ENCODE results near the gene MRPS25.
"Not testable (repeated sequence)": the region's sequence is repeated elsewhere in the genome, so short reads cannot be mapped to it uniquely, and the experiment has no call there.

The MRPS25 gene

GRCh38 chr3:15044326-15044725 lies 20.8 kb downstream of the MRPS25 start:
- in situ Hi-C loops (cut with HindIII; ENCODE audit: low sequenced_read_pairs): no loop called here

GRCh38 chr3:15043408-15044171 lies 21.5 kb downstream of the MRPS25 start:
- in situ Hi-C loops (cut with HindIII; ENCODE audit: low sequenced_read_pairs): no loop called here

- in situ Hi-C loops (cut with HindIII; ENCODE audit: low sequenced_read_pairs): no loop called here
These were observed 22.2 kb downstream of the MRPS25 start for GRCh38 chr3:15042936-15043335.

GRCh38 chr3:15041950-15042349 lies 23.2 kb downstream of the MRPS25 start:
- in situ Hi-C loops (cut with HindIII; ENCODE audit: low sequenced_read_pairs): no loop called here

GRCh38 chr3:15040844-15041243 lies 24.3 kb downstream of the MRPS25 start:
- in situ Hi-C loops (cut with HindIII; ENCODE audit: low sequenced_read_pairs): no loop called here

GRCh38 chr3:15038306-15038705 lies 26.8 kb downstream of the MRPS25 start:
- in situ Hi-C loops (cut with HindIII; ENCODE audit: low sequenced_read_pairs): no loop called here

- in situ Hi-C loops (cut with HindIII; ENCODE audit: low sequenced_read_pairs): no loop called here
These were observed 32.0 kb downstream of the MRPS25 start for GRCh38 chr3:15033103-15033502.

- in situ Hi-C loops (cut with HindIII; ENCODE audit: low sequenced_read_pairs): no loop called here
These were observed 32.5 kb downstream of the MRPS25 start for GRCh38 chr3:15032650-15033049.

GRCh38 chr3:15029625-15030024 lies 35.5 kb downstream of the MRPS25 start:
- in situ Hi-C loops (cut with HindIII; ENCODE audit: low sequenced_read_pairs): no loop called here

- in situ Hi-C loops (cut with HindIII; ENCODE audit: low sequenced_read_pairs): no loop called here
These were observed 41.4 kb downstream of the MRPS25 start for GRCh38 chr3:15023719-15024118.

- in situ Hi-C loops (cut with HindIII; ENCODE audit: low sequenced_read_pairs): no loop called here
These were observed 41.9 kb downstream of the MRPS25 start for GRCh38 chr3:15023249-15023648.

GRCh38 chr3:15017191-15017590 lies 47.9 kb downstream of the MRPS25 start:
- in situ Hi-C loops (cut with HindIII; ENCODE audit: low sequenced_read_pairs): no loop called here

GRCh38 chr3:15015456-15015855 lies 49.7 kb downstream of the MRPS25 start:
- in situ Hi-C loops (cut with HindIII; ENCODE audit: low sequenced_read_pairs): no loop called here

GRCh38 chr3:15014606-15015328 lies 50.3 kb downstream of the MRPS25 start:
- in situ Hi-C loops (cut with HindIII; ENCODE audit: low sequenced_read_pairs): no loop called here

- in situ Hi-C loops (cut with HindIII; ENCODE audit: low sequenced_read_pairs): no loop called here
These were observed 53.9 kb downstream of the MRPS25 start for GRCh38 chr3:15011174-15011573.

- in situ Hi-C loops (cut with HindIII; ENCODE audit: low sequenced_read_pairs): no loop called here
These were observed 54.5 kb downstream of the MRPS25 start for GRCh38 chr3:15010664-15011063.

- in situ Hi-C loops (cut with HindIII; ENCODE audit: low sequenced_read_pairs): no loop called here
These were observed 55.9 kb downstream of the MRPS25 start for GRCh38 chr3:15009167-15009566.

- in situ Hi-C loops (cut with HindIII; ENCODE audit: low sequenced_read_pairs): no loop called here
These were observed 57.4 kb downstream of the MRPS25 start for GRCh38 chr3:15007681-15008141.

- in situ Hi-C loops (cut with HindIII; ENCODE audit: low sequenced_read_pairs): not testable (repeated sequence)
These were observed 65.9 kb downstream of the MRPS25 start for GRCh38 chr3:14999182-14999581.

All from endothelial cell of hepatic sinusoid (primary cell).